HG02852 (cell line): ENCODE results near the gene PPME1.

ENCODE experiments used
- ATAC-seq: cut with Tn5 transposase; IDR thresholded peaks from one replicate; pipeline ENCODE4 v1.9.1; 2021; ENCODE audit warnings: mild to moderate bottlenecking, moderate library complexity; ENCODE audit not compliant: unreplicated experiment

PPME1 gene

GRCh38 chr11:74221816-74222215 is 50.7 kb downstream of the PPME1 start:
- no peak for ATAC-seq

- no peak for ATAC-seq
Measured at GRCh38 chr11:74225565-74225964, 54.5 kb downstream of the PPME1 start.

- ATAC-seq: no peak
Measured at GRCh38 chr11:74226907-74227306, 55.8 kb downstream of the PPME1 start.

GRCh38 chr11:74232311-74232950 is 61.3 kb downstream of the PPME1 start:
- ATAC-seq: no peak

GRCh38 chr11:74233683-74234082 is 62.6 kb downstream of the PPME1 start:
- ATAC-seq: no peak

- ATAC-seq: no peak
Measured at GRCh38 chr11:74235121-74235520, 64.0 kb downstream of the PPME1 start.

- no peak for ATAC-seq
Measured at GRCh38 chr11:74237541-74237940, 66.5 kb downstream of the PPME1 start.

- no peak for ATAC-seq
Measured at GRCh38 chr11:74238243-74238642, 67.2 kb downstream of the PPME1 start.

- no peak for ATAC-seq
Measured at GRCh38 chr11:74248469-74248868, 77.4 kb downstream of the PPME1 start.

- ATAC-seq: no peak
Measured at GRCh38 chr11:74249496-74249895, 78.4 kb downstream of the PPME1 start.

- ATAC-seq: no peak
Measured at GRCh38 chr11:74253361-74253760, 82.3 kb downstream of the PPME1 start.

- no peak for ATAC-seq
Measured at GRCh38 chr11:74255741-74256375, 84.8 kb downstream of the PPME1 start.

- no peak for ATAC-seq
Measured at GRCh38 chr11:74256378-74257133, 85.5 kb downstream of the PPME1 start.

GRCh38 chr11:74257959-74258553 is 87.0 kb downstream of the PPME1 start:
- ATAC-seq: no peak

GRCh38 chr11:74262725-74263124 is 91.6 kb downstream of the PPME1 start:
- ATAC-seq: no peak

GRCh38 chr11:74265256-74265655 is 94.2 kb downstream of the PPME1 start:
- no peak for ATAC-seq

- ATAC-seq: no peak
Measured at GRCh38 chr11:74267014-74267413, 95.9 kb downstream of the PPME1 start.

- no peak for ATAC-seq
Measured at GRCh38 chr11:74268456-74268855, 97.4 kb downstream of the PPME1 start.

GRCh38 chr11:74269161-74269811 is 98.2 kb downstream of the PPME1 start:
- ATAC-seq: no peak

GRCh38 chr11:74272276-74272675 is 101.2 kb downstream of the PPME1 start:
- ATAC-seq: no peak

GRCh38 chr11:74276581-74276980 is 105.5 kb downstream of the PPME1 start:
- no peak for ATAC-seq
